Psoas muscle (tissue), 8 donors: ENCODE data around the gene CREBL2. TPM values are rescaled to one million over a fixed set of nuclear protein-coding genes. Genes with fewer than 3 reads are reported as not detected.

ENCODE experiments used
- ATAC-seq, 4 donors: fragments of 200-7000 bp; cut with Tn5 transposase; one replicate each; pipeline ENCODE4 v1.9.1; 2020; ENCODE audit warnings: moderate library complexity in 3 of 4, mild to moderate bottlenecking in 2 of 4
- DNase-seq, 2 donors: peaks; one replicate each; pipeline ENCODE4 v3.0.0-alpha.2; 2020
- H3K27ac ChIP-seq: fragments of 200-600 bp; one replicate; pipeline ENCODE4 v1.8.0; 2022
- H3K27me3 ChIP-seq, 3 donors: fragments of 200-600 bp in 1 of 3; one replicate each; pipeline versions ENCODE4 v1.6.1 to v1.8.0; 2013 to 2022; ENCODE audit warnings: low read length in 2 of 3, mild to moderate bottlenecking in 2 of 3, moderate library complexity in 1 of 3; ENCODE audit not compliant: insufficient read depth in 3 of 3
- H3K36me3 ChIP-seq, 2 donors: fragments of 200-600 bp in 1 of 2; one replicate each; pipeline versions ENCODE4 v1.6.1 to v1.8.0; 2013 to 2022; ENCODE audit warnings: low read depth in 1 of 2, mild to moderate bottlenecking in 1 of 2, moderate library complexity in 1 of 2; ENCODE audit not compliant: insufficient read depth in 1 of 2
- H3K4me1 ChIP-seq: fragments of 200-600 bp; one replicate; pipeline ENCODE4 v1.8.0; 2022
- H3K4me3 ChIP-seq: fragments of 200-600 bp; one replicate; pipeline ENCODE4 v1.8.0; 2022; ENCODE audit warnings: mild to moderate bottlenecking
- H3K9me3 ChIP-seq: fragments of 200-600 bp; one replicate; pipeline ENCODE4 v1.8.0; 2022
- WGBS, 3 donors: extraction: QIAGEN DNeasy Blood & Tissue Kit; methylation state at CpG; one replicate each; pipeline versions ENCODE4 v1.1.6 to v1.1.7; 2013; 5-methylcytosine and 5-hydroxymethylcytosine counted together
- intact Hi-C, 2 donors: fragments of 100-400 bp; cut with DNase I; formaldehyde crosslinking; loops; one replicate each; pipeline versions ENCODE4 v1.11.0 to v1.14.2; 2022
- polyA plus RNA-seq, 3 donors: library from polyadenylated mRNA; stranded (reverse); fragments of 200-250 nt; gene quantifications; one replicate each; pipeline ENCODE4 v1.2.3, GENCODE V29; 2013
- total RNA-seq, 4 donors: library from RNA; stranded (reverse); fragmentation: NEBNext Ultra II Directional in 2 of 4; extraction: Animal tissue kit (Norgen Biotek cat#: 25700) in 2 of 4; gene quantifications; one replicate each; pipeline versions ENCODE4 v1.2.1 to v1.2.4, GENCODE V29; 2021 to 2023
- TF ChIP-seq, protein P1 (sequence below): fragments of 200-600 bp; IDR thresholded peaks from one replicate; pipeline ENCODE4 v1.8.0; 2022; ENCODE audit warnings: antibody characterized with exemption
- donor health status: healthy with polysubstance abuse.
- donor health status: DM: no; HTN: no; CAD: no; lungs with moderate emphysema.
- donor health status: Bipolar disorder and iron deficiency.
- donor health status: healthy.
- donor health status: DM: yes; HTN: yes; CAD: no.
- donor health status: DM: no; HTN: no; CAD: no.
- donor health status: DM: no; HTN: no; CAD: no.
- donor health status: DM: yes; HTN: yes; CAD: no.

CREBL2 gene
- total and polyA plus RNA-seq, 7 donors = 4.0 to 16.4 (median 6.7) TPM

DNA sequence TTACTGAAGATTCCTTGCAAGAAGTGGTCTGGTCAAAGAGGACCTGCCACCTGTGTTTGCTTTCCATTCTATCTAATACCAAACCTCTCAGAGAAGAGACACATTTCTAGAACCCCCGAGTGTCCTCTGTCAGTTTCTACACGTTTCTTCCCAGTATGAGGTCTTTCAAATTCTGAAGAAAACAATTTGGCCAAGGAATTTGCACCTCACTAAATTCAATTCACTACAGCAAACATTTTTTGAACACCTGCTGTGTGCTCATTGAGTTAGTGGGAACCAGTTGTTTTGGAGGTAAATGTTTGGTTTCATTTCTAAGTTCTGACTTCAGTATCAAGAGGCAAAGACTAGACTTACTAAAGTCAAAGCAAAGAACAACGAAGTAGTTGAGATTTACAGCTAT, 64.9 kb downstream of the CREBL2 start:
- ATAC-seq (no peak), DNase-seq (no peak)
- Histone ChIP-seq H3K27me3 (no peaks in the 10 kb centered on the region), H3K4me3 (no peak overlapping the region), H3K36me3 (no peaks in the 10 kb centered on the region), H3K27ac (no peak overlapping the region), H3K4me1 (no peaks in the 10 kb centered on the region), H3K9me3 (no peaks in the 10 kb centered on the region)
- TF ChIP-seq, protein P1, sequence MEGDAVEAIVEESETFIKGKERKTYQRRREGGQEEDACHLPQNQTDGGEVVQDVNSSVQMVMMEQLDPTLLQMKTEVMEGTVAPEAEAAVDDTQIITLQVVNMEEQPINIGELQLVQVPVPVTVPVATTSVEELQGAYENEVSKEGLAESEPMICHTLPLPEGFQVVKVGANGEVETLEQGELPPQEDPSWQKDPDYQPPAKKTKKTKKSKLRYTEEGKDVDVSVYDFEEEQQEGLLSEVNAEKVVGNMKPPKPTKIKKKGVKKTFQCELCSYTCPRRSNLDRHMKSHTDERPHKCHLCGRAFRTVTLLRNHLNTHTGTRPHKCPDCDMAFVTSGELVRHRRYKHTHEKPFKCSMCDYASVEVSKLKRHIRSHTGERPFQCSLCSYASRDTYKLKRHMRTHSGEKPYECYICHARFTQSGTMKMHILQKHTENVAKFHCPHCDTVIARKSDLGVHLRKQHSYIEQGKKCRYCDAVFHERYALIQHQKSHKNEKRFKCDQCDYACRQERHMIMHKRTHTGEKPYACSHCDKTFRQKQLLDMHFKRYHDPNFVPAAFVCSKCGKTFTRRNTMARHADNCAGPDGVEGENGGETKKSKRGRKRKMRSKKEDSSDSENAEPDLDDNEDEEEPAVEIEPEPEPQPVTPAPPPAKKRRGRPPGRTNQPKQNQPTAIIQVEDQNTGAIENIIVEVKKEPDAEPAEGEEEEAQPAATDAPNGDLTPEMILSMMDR = no peak
- intact Hi-C loops = no loop called here
- 29 to 44% (median 43%) methylated on average over 3 of the region's 3 CpGs for WGBS, 3 donors

DNA sequence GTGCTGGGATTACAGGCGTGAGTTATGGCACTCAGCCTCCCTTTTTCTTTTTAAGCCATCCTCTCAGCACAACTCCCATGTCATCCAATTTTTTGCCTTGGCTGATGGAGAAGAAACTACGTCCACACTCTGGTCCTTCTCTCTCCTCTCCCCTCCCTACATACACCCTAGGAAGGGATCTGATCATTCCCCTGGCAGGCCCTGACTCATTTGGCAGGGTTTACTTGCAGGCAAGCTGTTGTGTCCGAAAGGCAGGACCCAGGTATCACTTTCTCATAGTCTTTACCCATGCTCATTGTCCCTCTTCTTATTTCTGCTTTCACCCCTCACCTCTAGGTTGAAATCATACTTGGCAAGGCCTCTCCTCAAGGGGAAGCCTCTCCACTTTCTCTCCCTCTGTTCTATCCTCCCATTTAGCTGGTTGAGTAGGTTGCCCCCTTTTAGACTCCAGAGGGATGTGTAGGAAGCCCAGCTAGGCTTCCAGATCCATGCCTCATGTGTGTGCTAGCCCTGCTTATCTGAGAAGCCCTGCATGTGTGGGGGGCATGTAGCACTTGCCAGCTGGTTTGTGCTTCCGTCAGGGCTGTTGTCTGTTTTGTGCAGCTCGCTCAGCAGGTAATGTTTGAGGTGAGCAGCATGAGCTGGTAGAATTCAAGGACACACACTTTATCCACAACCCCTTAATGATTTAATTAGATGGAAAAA, 69.5 kb downstream of the CREBL2 start:
- TF ChIP-seq, protein P1 = no peak
- ATAC-seq (no peak), DNase-seq (no peak)
- Histone ChIP-seq H3K4me3 (no peak overlapping the region), H3K9me3 (no peaks in the 10 kb centered on the region), H3K36me3 (no peaks in the 10 kb centered on the region), H3K27me3 (no peaks in the 10 kb centered on the region), H3K27ac (no peak overlapping the region), H3K4me1 (no peaks in the 10 kb centered on the region)
- 82 to 93% (median 86%) methylated on average over 5 of the region's 5 CpGs for WGBS, 3 donors
- intact Hi-C loops = no loop called here

DNA sequence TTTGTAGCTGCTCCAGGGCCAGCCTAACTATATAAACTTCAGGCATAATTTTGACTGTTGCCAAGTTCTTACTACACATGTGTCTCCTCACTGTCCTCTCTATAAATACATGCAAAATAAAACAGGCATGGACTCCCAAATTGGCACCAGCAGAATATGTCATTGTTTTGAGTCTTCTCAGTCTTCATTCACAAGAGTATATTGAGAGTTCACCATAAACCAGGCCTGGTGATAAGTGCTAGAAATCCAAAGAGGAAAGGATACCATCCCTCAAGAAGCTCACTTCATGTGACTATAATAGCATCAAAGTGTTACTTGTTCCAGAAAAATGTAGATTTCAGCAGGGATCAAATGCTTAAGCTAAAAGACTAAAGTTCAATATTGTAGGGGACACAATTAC, 70.6 kb downstream of the CREBL2 start:
- H3K4me3 ChIP-seq = no peak overlapping the region
- TF ChIP-seq, protein P1 = no peak
- no peaks in the 10 kb centered on the region for H3K27me3 ChIP-seq
- H3K9me3 ChIP-seq = no peaks in the 10 kb centered on the region
- no peak overlapping the region for H3K27ac ChIP-seq
- intact Hi-C loops = no loop called here
- no peak for ATAC-seq
- H3K36me3 ChIP-seq = no peaks in the 10 kb centered on the region
- no peak for DNase-seq
- H3K4me1 ChIP-seq = no peaks in the 10 kb centered on the region

DNA sequence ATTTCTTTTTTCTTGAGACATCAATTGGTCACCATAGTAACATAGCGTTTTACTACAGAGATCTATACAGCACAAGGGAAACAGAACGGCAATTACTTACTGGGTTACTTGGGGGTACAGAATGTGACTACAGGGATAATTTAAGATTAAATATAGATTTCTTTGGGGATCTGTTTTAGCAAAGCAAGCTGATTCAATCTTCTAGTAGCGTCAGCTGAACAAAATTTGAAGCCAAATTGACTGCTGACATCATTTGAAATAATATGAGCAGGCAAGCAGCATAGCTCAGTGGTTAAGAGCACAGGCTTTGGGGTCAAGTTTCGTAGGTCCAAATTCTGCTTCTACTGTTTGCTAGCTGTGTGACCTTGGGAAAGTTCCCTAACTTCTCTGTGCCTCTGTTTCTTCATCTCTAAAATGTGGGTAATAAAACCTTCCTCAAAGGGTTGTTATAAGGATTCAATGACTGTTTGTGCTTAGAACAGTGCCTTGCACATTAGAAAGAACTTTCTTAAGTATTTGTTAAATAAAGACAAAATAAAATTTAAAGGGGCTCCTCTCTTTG, 71.5 kb downstream of the CREBL2 start:
- intact Hi-C loops = no loop called here
- no peak for DNase-seq
- TF ChIP-seq, protein P1 = no peak
- Histone ChIP-seq H3K36me3 (no peaks in the 10 kb centered on the region), H3K9me3 (no peaks in the 10 kb centered on the region), H3K27me3 (no peaks in the 10 kb centered on the region), H3K4me3 (no peak overlapping the region), H3K27ac (no peak overlapping the region), H3K4me1 (no peaks in the 10 kb centered on the region)
- no peak for ATAC-seq
- 63 to 78% (median 75%) methylated on average over 4 of the region's 4 CpGs for WGBS, 3 donors

DNA sequence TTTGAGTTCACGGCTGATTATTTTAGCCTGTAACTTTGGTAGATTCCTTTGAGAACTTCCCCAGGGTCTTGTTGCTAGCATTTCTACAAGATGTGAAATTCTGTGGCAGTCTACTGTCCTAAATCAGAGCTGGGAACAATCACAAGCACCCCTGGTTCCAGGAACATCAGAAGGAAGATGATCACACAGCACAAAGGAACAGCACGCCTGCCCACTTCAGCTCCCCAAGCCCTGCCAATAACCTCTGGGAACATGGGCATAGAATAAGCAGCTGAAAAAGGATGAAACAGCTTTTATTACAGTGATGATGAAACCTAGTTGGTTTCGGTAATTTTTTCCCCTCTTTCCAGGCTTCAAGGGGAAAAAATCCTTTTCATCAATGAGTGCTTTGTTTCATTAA, 72.0 kb downstream of the CREBL2 start:
- Histone ChIP-seq H3K4me3 (no peak overlapping the region), H3K4me1 (no peaks in the 10 kb centered on the region), H3K36me3 (no peaks in the 10 kb centered on the region), H3K9me3 (no peaks in the 10 kb centered on the region), H3K27me3 (no peaks in the 10 kb centered on the region), H3K27ac (no peak overlapping the region)
- DNase-seq (no peak), ATAC-seq (no peak)
- TF ChIP-seq, protein P1 = no peak
- 30 to 42% (median 35%) methylated on average over 3 of the region's 3 CpGs for WGBS, 3 donors
- intact Hi-C loops = no loop called here
